HG03520 (cell line): ENCODE measurements around the gene NAA30.
"Not testable (repeated sequence)": the region's sequence is repeated elsewhere in the genome, so short reads cannot be mapped to it uniquely, and the experiment has no call there.

Experiments
- ATAC-seq: cut with Tn5 transposase; IDR thresholded peaks from one replicate; pipeline ENCODE4 v1.9.1; 2021; ENCODE audit warnings: mild to moderate bottlenecking, moderate library complexity; ENCODE audit not compliant: unreplicated experiment

NAA30 gene

GRCh38 chr14:57390037-57390805 lies at the start of gene NAA30:
Gene NAA30, plus strand, starts transcription at chr14:57390586. Its CDS starts 372 bp downstream, at chr14:57390958.
- ATAC-seq, result peak; percentile 72

DNA sequence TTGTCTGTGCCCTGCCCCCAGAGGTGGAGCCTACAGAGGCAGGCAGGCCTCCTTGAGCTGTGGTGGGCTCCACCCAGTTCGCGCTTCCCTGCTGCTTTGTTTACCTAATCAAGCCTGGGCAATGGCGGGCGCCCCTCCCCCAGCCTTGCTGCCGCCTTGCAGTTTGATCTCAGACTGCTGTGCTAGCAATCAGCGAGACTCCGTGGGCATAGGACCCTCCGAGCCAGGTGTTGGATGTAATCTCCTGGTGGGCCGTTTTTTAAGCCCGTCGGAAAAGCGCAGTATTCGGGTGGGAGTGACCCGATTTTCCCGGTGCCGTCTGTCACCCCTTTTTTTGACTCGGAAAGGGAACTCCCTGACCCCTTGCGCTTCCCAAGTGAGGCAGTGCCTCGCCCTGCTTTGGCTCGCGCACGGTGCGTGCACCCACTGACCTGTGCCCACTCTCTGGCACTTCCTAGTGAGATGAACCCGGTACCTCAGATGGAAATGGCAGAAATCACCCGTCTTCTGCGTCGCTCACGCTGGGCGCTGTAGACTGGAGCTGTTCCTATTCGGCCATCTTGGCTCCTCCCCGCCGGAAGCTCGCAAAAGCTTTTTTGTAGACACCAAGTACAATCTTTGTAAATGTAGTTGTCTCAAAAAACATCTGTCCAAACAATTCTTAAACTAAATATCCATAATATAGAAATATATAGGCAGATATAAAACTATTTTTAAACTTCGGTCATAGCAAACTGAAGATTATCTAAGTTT lies 46.7 kb upstream of the NAA30 start:
- ATAC-seq, result not testable (repeated sequence)

GRCh38 chr14:57345106-57345505 lies 45.3 kb upstream of the NAA30 start:
- no peak for ATAC-seq

DNA sequence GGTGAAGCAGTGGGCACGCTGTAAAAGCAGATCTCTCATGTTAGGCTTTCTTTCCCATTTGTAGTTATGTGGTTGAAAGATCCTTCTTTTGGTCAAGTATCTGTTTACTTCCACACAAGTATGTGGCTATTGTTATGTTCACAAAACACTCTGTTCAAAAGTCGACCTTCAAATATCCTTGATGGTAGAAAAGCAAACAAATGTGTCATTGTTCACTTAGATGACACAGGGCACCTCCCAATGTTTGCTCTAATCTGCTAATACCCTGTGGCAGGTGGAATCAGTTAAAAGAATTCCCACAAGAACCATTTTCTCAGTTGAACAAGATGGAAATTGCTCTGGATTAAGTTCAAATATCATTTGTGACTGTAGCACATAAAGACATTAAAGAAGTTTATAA lies 43.6 kb upstream of the NAA30 start:
- ATAC-seq, result no peak

DNA sequence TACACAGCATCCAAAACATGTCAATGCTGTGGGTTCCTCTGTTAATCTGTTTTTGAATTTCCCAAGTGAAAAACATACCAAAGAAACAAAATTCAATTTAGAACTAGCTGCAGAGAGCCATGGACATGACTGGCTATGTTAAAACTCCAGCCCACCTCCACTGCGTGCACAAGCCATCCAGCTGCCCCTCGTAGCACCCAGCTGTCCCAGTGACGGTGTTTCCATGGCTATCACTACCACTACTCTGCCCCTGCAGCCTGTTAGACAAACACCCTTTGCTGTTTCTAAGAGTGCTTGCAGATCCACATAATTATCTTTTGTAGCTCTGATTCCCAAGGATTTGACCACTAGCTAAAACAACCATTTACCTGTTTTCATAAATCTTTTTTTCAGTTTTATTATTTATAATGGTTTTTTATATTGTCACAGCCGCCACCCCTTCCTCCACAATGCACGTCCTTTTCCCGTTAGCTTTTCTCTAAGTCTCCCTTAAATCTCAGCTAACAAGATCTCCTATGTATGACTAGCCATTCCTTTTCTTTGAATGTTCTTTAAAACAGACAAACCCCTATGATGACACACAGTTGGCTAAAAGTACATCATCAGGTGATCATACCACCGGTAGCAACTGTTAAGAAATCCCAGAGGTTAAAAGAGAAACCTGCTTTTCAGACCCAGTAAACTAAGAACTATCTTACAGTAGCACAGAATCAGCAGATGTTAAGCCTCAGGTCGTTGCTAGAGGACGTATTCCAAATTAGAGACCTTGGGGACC lies 37.8 kb upstream of the NAA30 start:
- no peak for ATAC-seq

GRCh38 chr14:57355081-57355800 lies 35.1 kb upstream of the NAA30 start:
- no peak for ATAC-seq

- no peak for ATAC-seq
Measured at GRCh38 chr14:57362361-57362760, 28.0 kb upstream of the NAA30 start.

GRCh38 chr14:57364659-57365450 lies 25.5 kb upstream of the NAA30 start:
- ATAC-seq, result no peak

- ATAC-seq, result not testable (repeated sequence)
Measured at GRCh38 chr14:57370187-57370586, 20.2 kb upstream of the NAA30 start.

DNA sequence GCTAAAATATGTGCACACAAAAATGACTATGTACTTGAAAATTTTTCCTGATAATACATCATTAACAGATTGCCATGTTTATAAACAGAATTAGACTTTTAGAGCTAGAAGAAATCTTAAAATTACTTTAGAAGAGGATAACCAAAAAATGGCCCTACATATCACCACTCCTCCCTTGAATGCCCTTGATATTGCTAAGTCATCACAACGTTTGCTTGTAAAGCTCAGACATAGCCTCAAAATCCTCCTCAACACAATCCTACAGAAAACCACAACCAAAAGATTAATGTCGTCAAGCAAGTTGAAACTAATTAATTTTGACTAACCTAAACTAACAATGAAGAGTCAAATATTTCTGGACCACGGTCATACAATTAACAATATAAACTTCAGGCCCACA lies 19.4 kb upstream of the NAA30 start:
- ATAC-seq, result no peak

GRCh38 chr14:57375156-57375555 lies 15.2 kb upstream of the NAA30 start:
- no peak for ATAC-seq

GRCh38 chr14:57378661-57379060 lies 11.7 kb upstream of the NAA30 start:
- no peak for ATAC-seq

GRCh38 chr14:57380935-57381334 lies 9.5 kb upstream of the NAA30 start:
- no peak for ATAC-seq

- no peak for ATAC-seq
Measured at GRCh38 chr14:57382283-57382682, 8.1 kb upstream of the NAA30 start.

DNA sequence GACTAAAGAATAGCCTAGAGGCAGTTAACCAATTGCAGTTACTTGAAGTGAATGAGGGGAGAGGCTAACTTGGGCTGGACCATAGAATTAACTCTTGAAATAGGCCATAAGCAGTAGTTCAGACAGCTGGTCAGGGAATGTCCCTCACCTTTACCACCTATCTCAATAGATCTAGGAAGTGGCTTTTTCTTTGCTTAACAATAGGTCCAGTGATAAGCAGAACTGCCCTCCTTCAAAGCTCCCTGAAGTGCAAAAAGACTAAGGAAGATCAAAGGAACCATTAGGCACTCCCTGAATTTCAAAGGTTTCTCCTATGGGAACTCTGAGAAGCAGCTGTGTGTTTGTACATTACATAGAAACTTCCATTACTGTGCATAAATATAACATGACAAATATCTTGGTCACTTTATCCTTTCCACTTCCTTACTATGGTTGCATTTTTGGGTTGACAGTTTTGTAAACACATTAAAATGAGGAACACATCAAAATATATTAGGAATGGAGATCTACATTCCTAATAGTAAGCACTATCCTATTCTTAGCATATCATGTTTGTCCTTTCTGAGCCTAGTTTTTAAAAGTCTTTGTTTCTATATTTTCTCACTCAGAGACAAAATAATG lies 7.2 kb upstream of the NAA30 start:
- ATAC-seq, result no peak

- ATAC-seq, result no peak
Measured at GRCh38 chr14:57388067-57388466, 2.3 kb upstream of the NAA30 start.

GRCh38 chr14:57389646-57390036 lies 745 bp upstream of the NAA30 start:
- ATAC-seq, result no peak

DNA sequence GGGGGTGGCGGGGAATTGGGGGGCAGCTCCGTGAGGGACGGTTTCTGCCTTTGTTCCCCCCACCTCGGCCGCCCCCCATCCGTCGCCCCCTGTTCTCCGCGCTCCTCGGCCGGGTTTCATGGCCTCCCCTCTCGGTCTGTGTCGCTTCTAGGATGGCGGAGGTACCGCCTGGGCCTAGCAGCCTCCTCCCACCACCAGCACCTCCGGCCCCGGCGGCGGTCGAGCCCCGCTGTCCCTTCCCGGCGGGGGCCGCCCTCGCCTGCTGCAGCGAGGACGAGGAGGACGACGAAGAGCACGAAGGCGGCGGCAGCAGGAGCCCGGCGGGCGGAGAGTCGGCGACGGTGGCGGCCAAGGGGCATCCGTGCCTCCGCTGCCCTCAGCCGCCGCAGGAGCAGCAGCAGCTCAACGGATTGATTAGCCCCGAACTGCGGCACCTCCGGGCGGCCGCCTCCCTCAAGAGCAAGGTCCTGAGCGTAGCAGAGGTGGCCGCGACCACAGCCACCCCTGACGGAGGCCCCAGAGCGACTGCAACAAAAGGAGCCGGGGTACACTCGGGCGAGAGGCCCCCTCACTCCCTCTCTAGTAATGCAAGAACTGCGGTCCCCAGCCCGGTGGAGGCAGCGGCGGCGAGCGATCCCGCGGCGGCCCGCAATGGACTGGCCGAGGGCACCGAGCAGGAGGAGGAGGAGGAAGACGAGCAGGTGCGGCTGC lies 575 bp downstream of the NAA30 start:
- peak; percentile 40 for ATAC-seq
